ENCODE data around the gene CUX1.
"Not testable (repeated sequence)": the region's sequence is repeated elsewhere in the genome, so short reads cannot be mapped to it uniquely, and the experiment has no call there.

The CUX1 gene

DNA sequence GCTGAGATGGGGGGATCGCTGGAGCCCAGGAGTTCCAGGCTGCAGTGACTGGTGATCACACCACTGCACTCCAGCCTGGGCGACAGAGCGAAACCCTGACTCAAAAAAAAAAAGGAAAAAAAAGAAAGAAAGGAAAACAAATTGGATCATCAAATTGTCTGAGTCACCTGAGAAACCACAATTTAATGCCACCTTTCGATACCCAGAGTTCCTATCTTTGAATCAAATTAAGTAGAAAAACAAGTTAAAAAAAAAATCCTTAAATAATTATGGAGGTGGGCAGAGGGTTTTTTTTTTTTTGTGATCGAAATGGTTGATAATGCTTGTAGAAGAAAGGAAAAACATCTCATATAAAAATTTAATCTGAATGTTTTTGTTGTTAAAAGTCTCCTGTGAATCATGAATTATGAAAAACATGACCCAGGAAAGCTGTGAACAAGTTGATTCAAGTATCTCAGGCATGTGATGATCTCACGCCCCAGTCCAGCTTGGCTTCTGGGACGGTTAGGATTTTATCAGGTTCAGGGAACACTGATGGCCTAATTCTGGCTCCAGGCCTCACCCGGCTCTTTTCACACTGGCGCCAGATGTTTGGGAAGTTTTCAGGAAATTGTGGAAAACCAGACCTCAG is 25.3 kb upstream of the CUX1 start:
- no peak for DNase-seq (ENCODE audit: extremely low read depth in 1 of 2, low read depth in 1 of 2)

DNA sequence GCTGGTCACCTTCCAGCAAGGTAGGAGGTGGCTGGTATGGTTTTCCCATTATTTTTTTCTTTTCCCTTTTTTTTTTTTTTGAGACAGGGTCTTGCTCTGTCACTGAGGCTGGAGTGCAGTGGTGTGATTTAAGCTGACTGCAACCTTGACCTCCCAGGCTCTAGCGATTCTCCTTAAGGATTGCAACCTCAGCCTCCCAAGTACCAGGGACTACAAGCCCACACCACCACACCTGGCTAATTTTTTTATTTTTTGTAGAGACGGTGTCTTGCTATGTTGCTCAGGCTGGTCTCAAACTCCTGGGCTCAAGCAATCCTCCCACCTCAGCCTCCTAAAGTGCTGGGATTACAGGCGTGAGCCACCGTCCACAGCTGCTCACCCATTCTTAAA is 24.7 kb upstream of the CUX1 start:
- DNase-seq (ENCODE audit: extremely low read depth in 1 of 2, low read depth in 1 of 2) = not testable (repeated sequence)

DNA sequence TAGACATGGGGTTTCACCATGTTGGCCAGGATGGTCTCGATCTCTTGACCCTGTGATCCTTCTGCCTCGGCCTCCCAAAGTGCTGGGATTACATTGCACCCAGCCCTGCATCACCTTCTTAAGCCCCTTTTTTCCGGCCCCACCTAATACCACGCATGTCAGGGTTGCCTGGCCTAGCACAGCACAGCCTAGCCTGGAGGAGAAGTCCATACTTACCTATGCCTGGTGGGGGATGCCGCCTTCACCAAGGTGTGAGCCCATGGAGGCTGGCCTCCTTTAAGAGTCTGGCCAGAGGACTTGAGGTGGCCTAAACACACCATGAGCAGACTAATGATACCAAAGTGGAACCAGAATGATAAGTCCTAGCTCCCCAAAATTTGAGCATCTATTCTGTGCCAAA is 22.0 kb upstream of the CUX1 start:
- no peak for DNase-seq (ENCODE audit: extremely low read depth in 1 of 2, low read depth in 1 of 2)

DNA sequence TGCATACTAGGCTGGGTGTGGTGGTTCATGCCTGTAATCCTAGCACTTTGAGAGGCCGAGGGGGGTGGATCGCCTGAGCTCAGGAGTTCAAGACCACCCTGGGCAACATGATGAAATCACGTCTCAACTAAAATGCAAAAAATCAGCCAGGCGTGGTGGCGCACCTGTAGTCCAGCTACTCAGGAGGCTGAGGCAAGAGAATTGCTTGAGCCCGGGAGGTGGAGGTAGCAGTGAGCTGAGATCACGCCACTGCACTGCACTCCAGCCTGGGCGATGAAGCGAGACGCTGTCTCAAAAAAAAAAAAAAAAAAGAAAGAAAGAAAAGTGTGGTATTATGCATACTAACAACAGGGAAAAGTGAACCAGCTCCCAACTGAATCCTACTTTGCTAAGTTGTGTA is 19.3 kb upstream of the CUX1 start:
- not testable (repeated sequence) for DNase-seq (ENCODE audit: extremely low read depth in 1 of 2, low read depth in 1 of 2)

DNA sequence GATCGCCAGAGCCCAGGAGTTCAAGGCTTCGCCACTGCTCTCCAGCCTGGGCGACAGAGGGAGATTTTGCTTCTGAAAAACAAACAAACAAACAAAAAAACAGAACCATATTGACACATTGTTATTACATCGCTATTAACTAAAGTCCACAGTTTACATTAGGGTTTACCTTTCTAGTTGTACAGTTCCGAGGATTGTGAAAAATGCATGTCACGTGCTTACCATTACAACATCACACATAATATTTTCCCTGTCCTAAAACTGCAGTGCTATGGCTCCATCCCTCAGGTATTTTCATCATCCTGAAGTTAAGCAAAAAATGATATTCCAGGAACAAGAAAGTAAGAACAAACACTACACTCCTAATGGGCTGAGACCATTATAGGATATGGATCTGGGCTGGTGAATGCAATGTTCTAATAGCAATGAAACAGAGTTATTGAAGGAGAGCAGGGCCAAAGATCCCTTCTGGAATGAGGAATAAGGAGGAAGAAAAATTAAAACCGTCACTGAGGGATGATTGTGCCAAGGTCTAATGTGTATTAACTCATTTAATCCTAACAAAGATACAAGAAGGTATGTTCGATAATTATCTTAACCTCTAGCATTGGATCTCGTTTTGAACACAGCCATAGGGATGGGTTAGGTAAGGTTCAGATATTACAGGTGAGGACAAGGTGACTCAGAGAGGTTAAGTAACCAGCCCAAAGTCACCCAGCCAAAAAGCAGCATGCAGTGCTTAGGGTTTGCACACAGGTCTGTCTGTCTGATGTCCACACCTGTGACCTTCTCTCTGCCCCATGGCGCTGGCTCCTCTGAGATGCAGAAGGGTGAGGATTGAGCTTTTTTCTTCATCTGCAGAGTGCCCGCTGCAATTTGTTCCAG is 14.0 kb upstream of the CUX1 start:
- DNase-seq (ENCODE audit: extremely low read depth in 1 of 2, low read depth in 1 of 2) = no peak

DNA sequence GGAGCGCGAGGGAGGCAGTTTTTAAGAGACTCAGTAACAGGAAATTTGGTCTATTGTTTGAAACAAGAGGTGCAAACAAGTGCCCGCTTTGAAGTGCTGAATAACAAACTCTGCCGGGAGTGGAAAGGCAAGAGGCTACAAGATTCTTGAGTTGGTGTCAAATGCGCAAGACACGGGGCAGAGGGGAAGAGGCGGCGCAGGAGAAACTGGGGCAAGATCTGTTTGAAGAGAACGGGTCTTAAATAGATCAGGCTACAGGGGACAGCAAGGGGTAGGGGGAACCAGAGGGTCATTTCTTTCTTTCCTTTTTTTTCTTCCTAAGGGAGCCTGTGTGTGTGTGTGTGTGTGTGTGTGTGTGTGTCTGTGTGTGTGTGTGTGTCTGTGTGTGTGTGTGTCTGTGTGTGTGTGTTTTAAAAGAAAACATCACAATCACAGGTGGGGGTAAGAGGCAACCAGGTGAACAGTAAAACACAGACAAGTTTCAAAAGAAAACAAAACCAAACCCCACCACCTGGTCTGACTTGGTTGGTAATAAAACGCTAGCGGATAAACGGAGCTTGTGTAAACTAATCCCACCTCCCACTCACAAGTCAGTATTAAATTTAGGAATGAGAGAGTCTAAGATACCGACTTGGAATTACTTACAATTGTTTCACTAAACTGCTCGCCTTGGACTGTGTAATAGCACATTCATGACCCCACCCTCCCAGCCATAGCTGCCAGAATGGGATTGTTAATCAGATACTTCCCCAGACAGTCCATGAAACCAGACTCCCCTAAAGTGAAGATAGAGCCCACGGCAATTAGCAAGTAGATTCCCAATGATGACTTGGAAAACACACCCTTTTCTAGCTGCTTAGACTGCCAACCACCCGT is 13.1 kb upstream of the CUX1 start:
- no peak for DNase-seq (ENCODE audit: extremely low read depth in 1 of 2, low read depth in 1 of 2)

DNA sequence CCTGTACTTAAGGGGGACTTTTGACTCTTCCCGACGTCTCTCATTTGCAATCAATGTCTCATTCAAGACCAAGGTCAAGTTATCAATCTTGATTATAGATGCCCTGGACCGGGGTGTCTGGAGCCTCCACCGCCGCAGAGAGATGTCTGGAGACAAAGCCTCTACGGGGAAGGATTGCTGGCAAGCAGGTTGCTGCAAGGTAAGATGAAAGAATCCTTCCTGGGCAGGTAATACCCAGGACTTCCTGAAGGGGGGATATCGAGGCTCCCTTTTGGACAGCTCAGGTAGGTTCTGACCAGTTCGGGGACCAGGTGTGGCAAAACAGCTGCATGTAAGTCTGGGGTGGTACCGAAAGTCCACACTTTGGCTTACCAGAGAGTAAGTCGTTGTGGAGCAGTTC is 12.5 kb upstream of the CUX1 start:
- no peak for DNase-seq (ENCODE audit: extremely low read depth in 1 of 2, low read depth in 1 of 2)

DNA sequence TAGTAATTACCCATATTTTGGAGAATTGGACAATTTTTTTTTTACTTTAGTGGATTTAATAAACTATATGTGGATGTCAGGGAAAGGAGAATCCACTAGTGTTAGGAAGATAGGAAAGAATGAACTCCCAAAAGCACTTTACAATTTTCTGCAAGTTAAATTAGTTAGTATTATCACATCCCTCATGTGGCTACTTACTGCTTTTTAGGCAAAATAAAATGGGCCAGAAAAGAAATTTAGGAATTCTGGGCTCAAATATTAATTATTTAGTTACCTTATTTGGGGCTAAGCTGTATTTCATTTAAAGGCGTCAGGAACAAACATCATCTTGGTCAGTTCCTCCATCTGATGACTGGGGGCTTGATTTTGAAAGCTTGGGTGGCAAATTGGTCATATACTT is 4.8 kb upstream of the CUX1 start:
- DNase-seq (ENCODE audit: extremely low read depth in 1 of 2, low read depth in 1 of 2) = no peak

DNA sequence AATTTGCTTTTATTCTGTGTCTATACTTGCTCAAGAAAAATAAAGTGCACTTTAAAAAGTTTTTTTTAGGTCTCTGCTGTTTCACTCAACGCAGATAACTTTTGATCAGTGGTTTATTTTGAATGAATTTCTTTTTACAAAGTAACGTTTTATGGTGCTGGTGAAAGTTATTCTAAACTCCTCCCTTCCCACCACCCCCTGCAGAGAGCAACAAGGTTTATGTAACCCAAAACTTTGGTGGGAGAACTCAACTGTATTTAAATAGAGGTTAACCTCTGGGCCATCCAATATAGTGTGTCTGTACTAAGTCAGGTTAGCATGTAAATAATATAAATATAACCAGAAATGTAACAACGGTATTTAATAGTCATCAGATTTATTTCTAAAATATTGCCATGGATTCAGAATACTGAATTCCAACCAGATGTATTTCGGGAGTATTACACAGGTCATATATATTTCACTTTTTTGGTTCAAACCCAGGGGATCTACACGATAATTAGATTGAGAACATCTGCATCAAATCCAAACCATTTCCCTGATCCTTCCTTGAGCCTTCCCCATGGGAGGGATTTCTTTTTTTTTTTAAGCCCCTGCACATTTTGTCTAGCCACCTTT is 3.9 kb upstream of the CUX1 start:
- DNase-seq (ENCODE audit: extremely low read depth in 1 of 2, low read depth in 1 of 2) = no peak

DNA sequence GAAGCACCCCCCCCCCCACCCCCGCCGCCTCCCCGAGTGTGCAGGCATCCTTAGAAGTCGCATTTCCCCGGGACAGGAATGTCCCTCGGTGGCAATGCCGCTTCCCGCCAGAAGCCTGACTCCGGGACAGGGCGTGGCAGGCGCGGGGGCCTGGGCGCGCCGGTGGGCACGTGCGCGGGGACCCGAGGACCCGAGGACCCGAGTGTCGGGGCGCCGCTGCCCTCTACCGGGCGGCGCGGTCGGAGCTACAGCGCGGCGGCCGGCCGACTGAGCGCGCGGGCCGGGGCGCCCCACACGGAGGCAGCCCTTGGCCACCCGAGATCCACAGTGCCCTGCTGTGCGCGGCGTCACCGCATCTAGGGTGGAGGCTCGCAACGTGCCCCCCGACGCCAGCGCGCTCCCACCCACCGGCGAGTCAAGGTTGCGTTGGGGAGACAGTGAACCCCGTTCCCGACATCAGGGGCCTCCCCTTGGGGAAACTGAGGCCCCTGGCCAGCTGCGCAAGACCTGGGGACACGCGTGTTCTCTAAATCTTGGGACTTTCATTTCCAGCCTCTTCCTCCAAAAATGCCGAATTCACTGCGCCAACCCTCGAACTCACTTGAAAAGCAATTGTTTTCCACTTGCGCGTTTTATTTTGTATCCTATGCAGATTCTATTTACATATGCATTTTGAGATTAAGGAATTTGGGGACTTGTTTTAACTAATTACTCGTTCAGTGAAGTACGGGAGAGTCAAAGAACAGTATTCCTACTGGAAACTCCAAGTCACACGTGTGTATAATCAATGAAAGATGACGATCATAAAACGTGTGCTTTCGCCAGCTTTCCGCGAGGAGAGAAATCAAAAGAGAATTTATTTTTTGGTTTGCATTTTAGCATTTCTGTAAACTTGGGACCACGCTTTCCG is 3.1 kb upstream of the CUX1 start:
- DNase-seq (ENCODE audit: extremely low read depth in 1 of 2, low read depth in 1 of 2) = peak in 1 of 2 donors; percentile 19

DNA sequence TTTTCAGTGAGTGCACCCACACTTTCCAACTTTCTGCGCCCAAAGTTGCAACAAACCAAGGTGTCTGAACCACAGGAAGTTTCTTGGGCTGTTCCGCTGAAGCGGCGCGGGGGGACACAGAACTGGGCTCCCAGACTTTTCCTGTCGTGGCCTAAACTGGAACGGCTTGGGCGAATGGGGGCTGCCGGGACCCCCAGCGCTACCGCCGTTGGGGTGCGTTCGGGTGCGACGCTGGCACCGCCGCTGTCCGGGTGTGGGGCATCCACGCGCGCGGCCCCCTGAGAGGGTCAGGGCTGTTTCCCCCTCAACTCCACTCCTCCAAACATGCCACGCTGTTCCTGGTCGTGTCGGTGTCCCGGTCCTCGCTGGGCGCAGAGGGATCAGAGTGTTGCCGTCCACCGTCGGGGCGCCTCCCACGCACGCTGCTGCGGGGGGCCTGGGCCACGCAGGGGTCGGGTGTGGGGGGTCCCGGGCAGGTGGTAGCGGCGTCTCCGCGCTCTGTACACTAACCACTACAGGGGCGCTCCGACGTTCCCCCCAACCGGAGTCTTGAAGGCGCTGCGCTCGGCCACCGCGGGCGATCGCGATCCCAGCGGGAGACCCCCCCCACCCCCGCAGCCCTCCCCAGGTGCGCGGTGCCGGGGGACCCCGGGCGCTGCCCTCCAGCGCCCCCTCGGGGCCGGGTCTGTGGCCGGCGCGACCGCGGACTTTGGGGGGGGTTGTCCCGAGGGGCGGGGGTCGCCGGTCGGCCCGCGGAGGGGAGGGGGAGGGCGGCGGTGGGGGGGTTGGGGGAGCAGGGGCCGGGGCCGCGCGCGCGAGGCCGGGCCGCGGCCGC is 2.2 kb upstream of the CUX1 start:
- DNase-seq (ENCODE audit: extremely low read depth in 1 of 2, low read depth in 1 of 2) = peak in 1 of 2 donors; percentile 15

DNA sequence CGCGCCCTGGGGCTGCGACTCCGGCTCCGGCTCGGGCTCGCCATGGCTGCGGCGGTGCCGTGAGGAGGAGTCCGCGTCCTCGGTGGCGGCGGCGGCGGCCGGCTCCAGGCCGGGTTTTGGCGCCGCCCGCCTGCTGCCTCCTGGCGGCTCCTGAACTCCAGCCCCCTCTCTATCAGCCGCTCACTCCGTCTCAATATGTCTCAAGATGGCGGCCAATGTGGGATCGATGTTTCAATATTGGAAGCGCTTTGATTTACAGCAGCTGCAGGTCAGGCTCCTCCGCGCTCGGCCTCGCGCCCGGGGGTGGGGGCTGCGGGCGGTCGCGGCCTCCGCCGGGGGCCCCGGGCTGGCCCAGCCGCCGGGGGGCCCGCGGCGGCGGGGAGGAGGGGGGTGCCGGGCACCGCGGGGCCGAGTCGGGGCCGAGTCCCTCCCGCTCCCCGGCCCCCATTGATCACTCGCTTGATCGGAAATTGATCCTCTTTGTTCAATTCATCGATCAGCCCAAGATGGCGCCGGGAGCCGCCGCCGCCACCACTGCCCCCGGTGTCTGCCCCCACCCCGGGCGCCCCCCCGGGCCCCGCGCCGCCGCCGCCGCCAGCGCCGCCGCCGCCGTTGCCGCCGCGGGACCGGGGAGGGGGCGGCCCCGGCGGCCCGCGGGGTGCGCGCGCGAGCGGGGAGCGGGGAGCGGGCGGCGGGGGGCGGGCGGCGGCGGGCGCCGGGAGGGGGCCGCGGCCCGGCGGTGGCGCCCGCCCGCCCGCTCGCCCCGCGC is 1.4 kb upstream of the CUX1 start:
- peak in 1 of 2 donors; percentile 40 for DNase-seq (ENCODE audit: extremely low read depth in 1 of 2, low read depth in 1 of 2)

DNA sequence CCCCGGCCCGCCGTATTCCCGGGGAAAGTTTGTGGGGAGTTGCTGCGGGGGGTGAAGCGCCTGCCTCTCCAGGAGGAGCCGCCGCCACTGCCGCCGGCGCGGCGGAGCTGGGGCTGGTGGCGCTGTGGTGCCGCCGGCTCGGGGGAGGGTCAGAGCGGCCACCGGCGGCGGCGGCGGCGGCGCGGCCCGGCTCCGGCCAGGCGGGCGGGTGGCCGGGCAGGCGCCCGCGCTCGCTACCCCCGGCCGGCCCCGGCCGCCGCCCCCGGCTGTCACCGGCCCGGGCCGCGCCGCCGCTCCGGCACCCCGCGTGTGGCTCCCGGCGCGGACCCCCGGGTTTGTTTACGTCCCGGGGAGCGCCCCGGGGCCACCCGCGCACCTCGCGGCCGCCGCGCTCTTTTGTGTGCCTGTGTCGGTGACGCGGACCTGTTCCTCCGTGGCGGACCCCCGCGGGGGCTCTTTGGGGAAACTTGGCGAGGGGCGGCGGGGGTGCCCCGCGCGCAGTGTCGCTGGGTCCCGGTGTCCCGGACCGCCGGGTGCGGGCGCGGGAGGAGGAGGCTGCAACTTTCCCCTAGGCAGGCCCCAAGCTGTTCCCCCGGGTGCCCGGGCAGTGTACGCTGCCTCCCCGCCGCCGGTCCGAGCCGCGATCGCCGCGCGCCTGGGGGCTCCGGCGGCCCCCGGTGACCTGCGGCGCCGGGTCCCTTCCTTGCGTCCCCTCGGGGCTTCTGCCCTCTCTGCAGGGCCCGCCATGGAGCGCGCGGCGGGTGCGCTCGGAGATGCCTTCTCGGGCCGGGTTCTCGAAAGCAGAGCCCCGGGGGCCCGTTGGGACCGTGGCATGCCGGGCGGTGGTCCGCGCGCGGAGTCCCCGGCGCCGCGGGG is 593 bp upstream of the CUX1 start:
- no peak for DNase-seq (ENCODE audit: extremely low read depth in 1 of 2, low read depth in 1 of 2)

DNA sequence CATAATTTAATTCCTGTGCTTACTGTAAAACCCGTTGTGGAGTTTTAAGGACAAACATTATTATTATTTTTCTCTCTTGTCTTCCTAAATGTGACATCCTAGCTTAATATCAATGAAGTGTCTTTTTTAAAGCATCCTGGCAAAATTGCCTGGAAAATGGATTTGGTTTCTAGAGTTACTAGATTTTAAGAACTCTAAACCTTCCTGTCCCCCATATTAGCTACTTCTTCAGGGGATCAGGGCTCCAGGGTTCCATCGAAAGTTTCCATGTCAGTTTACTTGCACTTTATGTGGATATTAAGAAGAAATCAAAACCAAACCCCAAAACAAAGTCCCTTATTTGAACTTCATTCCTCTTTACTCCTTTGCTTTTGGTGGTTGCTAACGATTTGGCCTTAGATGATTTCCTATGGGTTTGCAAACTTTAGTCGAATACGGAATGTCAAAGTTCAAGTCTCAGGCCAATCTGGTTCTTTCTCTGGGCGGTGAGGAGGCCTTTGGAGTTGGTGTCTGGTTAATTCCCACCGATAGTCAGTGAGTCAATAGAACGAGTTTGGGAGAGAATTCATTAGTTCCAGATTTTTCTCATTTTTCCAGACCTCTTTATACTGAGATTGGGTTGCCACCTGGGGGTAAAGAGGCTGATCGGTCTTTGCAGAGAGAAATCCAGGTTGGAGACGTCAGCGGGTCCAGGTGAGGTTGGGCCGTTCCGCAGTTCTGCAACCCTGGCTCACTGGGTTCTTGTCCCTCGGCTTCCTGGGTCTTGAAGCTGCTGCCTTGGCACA is 1.1 kb downstream of the CUX1 start:
- no peak for DNase-seq (ENCODE audit: extremely low read depth in 1 of 2, low read depth in 1 of 2)

DNA sequence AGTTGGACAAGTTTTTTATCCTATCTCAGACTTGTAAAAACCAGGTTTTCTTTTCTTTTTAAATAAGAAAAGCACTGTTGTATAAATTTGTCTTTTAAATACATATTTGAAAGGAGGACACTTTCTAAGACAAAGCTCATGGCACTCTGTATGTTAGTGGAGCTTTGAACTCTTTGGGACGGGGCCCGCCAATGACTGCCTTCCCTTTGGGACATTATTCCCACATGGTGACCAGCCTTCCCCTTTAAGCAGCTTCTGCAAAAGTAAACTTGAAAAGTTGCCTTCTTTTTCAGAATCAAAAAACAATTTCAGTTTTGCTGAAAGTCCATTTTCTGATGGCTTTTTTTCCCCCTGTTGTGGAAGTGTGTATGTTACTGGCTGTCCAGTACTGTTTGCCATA is 1.8 kb downstream of the CUX1 start:
- DNase-seq (ENCODE audit: extremely low read depth in 1 of 2, low read depth in 1 of 2) = no peak

DNA sequence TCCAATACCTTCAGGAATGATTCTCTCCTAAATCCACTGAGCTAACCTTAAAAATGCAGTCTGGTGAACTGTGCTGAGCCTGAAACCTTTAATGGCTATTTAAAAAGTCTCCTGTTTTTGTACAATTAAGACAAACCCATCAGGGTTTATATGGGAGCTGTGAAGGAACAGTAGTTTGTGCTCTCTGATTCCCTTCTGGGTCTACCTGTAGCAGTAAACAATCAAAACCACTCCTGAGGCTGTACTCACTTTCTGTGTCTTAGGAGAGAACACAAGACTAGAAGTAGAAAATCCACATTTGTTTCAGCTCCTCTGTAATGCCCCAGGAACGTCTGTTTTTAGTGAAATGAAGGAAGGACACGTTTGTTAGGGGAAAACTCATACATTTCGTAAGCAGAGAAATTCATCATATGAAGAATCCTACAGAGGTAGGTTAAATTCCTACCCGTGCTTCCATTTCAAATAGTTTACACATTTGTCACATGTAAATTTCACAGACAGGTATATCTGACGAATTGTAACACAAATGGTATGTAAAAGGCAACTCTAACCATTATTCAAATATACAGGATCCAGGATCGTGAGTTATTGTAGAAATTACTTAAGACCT is 2.6 kb downstream of the CUX1 start:
- DNase-seq (ENCODE audit: extremely low read depth in 1 of 2, low read depth in 1 of 2) = no peak

Measured in stimulated activated CD8-positive, alpha-beta memory T cell treated with anti-CD3 and anti-CD28 coated beads, Interleukin-7, amount 100 ng/mL, for 48 hours (primary cell).